Astrocyte (in vitro differentiated cells and primary cell): ENCODE measurements around the gene IFT43. TPM values are rescaled to one million over a fixed set of nuclear protein-coding genes. Genes with fewer than 3 reads are reported as not detected.

Experiments used
- DNase-seq: peaks from one replicate; pipeline ENCODE4 v3.0.0-alpha.2; 2010; ENCODE audit warnings: low read depth
- FAIRE-seq: peaks from 2 replicates; lab custom pipeline; 2011; peaks lifted over from hg19 to GRCh38; lab: Jason Lieb, UNC
- H2AFZ ChIP-seq: 2 replicates; pipeline ENCODE4 v1.6.0; 2012; ENCODE audit warnings: low read depth, low read length, inconsistent platforms
- H3K27ac ChIP-seq: 2 replicates; pipeline ENCODE4 v1.5.1; 2011; ENCODE audit warnings: low read depth, low read length, inconsistent platforms
- H3K27me3 ChIP-seq: 2 replicates; pipeline ENCODE4 v1.6.0; 2011; ENCODE audit warnings: low read length, inconsistent platforms; ENCODE audit not compliant: insufficient read depth
- H3K36me3 ChIP-seq: 2 replicates; pipeline ENCODE4 v1.5.1; 2011; ENCODE audit warnings: low read length, inconsistent platforms; ENCODE audit not compliant: insufficient read depth
- H3K4me1 ChIP-seq: 2 replicates; pipeline ENCODE4 v1.5.1; 2011; ENCODE audit warnings: low read length, inconsistent platforms; ENCODE audit not compliant: insufficient read depth
- H3K4me2 ChIP-seq: 2 replicates; pipeline ENCODE4 v1.6.0; 2012; ENCODE audit warnings: low read length, inconsistent platforms
- H3K4me3 ChIP-seq: 2 replicates; pipeline ENCODE4 v1.5.1; 2011; ENCODE audit warnings: low read depth, mild to moderate bottlenecking, low read length, inconsistent platforms; ENCODE audit not compliant: insufficient read depth
- H3K79me2 ChIP-seq: 2 replicates; pipeline ENCODE4 v1.6.0; 2012; ENCODE audit warnings: mild to moderate bottlenecking, low read length, inconsistent platforms; ENCODE audit not compliant: insufficient read depth
- H3K9ac ChIP-seq: 2 replicates; pipeline ENCODE4 v1.6.0; 2012; ENCODE audit warnings: mild to moderate bottlenecking, low read length, inconsistent platforms
- H3K9me3 ChIP-seq: 2 replicates; pipeline ENCODE4 v1.5.1; 2012; ENCODE audit warnings: low read depth, mild to moderate bottlenecking, low read length, inconsistent platforms; ENCODE audit not compliant: insufficient read depth
- H4K20me1 ChIP-seq: 2 replicates; pipeline ENCODE4 v1.6.0; 2012; ENCODE audit warnings: low read length, inconsistent platforms; ENCODE audit not compliant: insufficient read depth
- H3K27ac Mint-ChIP-seq: one replicate; pipeline ENCODE4 v1.8.0; 2021; ENCODE audit warnings: mild to moderate bottlenecking, mixed read lengths; ENCODE audit not compliant: unreplicated experiment
- H3K27me3 Mint-ChIP-seq: one replicate; pipeline ENCODE4 v1.8.0; 2021; ENCODE audit warnings: low read depth, mixed read lengths; ENCODE audit not compliant: unreplicated experiment
- H3K36me3 Mint-ChIP-seq: one replicate; pipeline ENCODE4 v1.8.0; 2021; ENCODE audit warnings: low read depth, mixed read lengths; ENCODE audit not compliant: unreplicated experiment
- H3K4me1 Mint-ChIP-seq: one replicate; pipeline ENCODE4 v1.8.0; 2021; ENCODE audit warnings: low read depth, mixed read lengths; ENCODE audit not compliant: unreplicated experiment
- H3K4me3 Mint-ChIP-seq: one replicate; pipeline ENCODE4 v1.8.0; 2021; ENCODE audit warnings: mild to moderate bottlenecking, moderate library complexity, mixed read lengths; ENCODE audit not compliant: unreplicated experiment
- H3K9me3 Mint-ChIP-seq: one replicate; pipeline ENCODE4 v1.8.0; 2021; ENCODE audit warnings: mild to moderate bottlenecking, mixed read lengths; ENCODE audit not compliant: unreplicated experiment
- CTCF ChIP-seq: IDR thresholded peaks from 2 replicates; pipeline ENCODE4 v1.5.1; 2011; ENCODE audit warnings: low read depth, mild to moderate bottlenecking, inconsistent platforms, low read length, moderate library complexity; ENCODE audit not compliant: insufficient read depth
- EZH2 ChIP-seq: IDR thresholded peaks from 2 replicates; pipeline ENCODE4 v1.6.1; 2012; ENCODE audit warnings: mild to moderate bottlenecking, low read length, inconsistent platforms; ENCODE audit not compliant: insufficient read depth
- total RNA-seq: library from RNA; stranded (reverse); gene quantifications from 2 replicates; pipeline ENCODE4 v1.2.1, GENCODE V29; 2021

The IFT43 gene
- total RNA-seq, 1 donor from 2014 or later: 29.4 TPM

- Histone ChIP-seq H3K4me3 (peak overlapping the region; percentile 24), H3K79me2 (peaks cover 14% of the 10 kb centered on the region), H3K9me3 (no peaks in the 10 kb centered on the region), H3K9ac (peak overlapping the region; percentile 26), H3K4me2 (peak overlapping the region; percentile 98), H3K4me1 (peaks cover 23% of the 10 kb centered on the region), H3K27me3 (no peaks in the 10 kb centered on the region), H2AFZ (no peak overlapping the region), H3K36me3 (no peaks in the 10 kb centered on the region), H3K27ac (no peak overlapping the region), H4K20me1 (no peaks in the 10 kb centered on the region)
- Mint-ChIP-seq H3K4me1 (peaks cover 39% of the 10 kb centered on the region), H3K4me3 (peak overlapping the region; percentile 89), H3K36me3 (no peaks in the 10 kb centered on the region), H3K27ac (peak overlapping the region; percentile 35), H3K27me3 (no peaks in the 10 kb centered on the region), H3K9me3 (no peaks in the 10 kb centered on the region)
- DNase-seq (no peak), FAIRE-seq (no peak)
- no peak for TF ChIP-seq CTCF
- TF ChIP-seq EZH2: no peak
These were observed 5.7 kb upstream of the IFT43 start for GRCh38 chr14:75979648-75980565.

GRCh38 chr14:75980856-75981255, 4.7 kb upstream of the IFT43 start:
- H3K9me3 Mint-ChIP-seq: no peaks in the 10 kb centered on the region
- peak overlapping the region; percentile 28 for H3K27ac Mint-ChIP-seq
- no peaks in the 10 kb centered on the region for H4K20me1 ChIP-seq
- no peaks in the 10 kb centered on the region for H3K36me3 Mint-ChIP-seq
- TF ChIP-seq EZH2 (no peak), CTCF (no peak)
- H3K4me1 Mint-ChIP-seq: peaks cover 39% of the 10 kb centered on the region
- H3K4me3 Mint-ChIP-seq: peak overlapping the region; percentile 89
- FAIRE-seq (no peak), DNase-seq (no peak)
- H3K27me3 ChIP-seq: no peaks in the 10 kb centered on the region
- peaks cover 27% of the 10 kb centered on the region for H3K4me1 ChIP-seq
- H3K27me3 Mint-ChIP-seq: no peaks in the 10 kb centered on the region
- H2AFZ ChIP-seq: no peak overlapping the region
- H3K9me3 ChIP-seq: no peaks in the 10 kb centered on the region
- H3K27ac ChIP-seq: no peak overlapping the region
- no peaks in the 10 kb centered on the region for H3K36me3 ChIP-seq
- H3K79me2 ChIP-seq: peaks cover 16% of the 10 kb centered on the region
- peak overlapping the region; percentile 98 for H3K4me2 ChIP-seq
- H3K9ac ChIP-seq: peak overlapping the region; percentile 97
- peak overlapping the region; percentile 72 for H3K4me3 ChIP-seq
